Dermis microvascular lymphatic vessel endothelial cell (primary cell): ENCODE results near the gene CLIP1. TPM values are rescaled to one million over a fixed set of nuclear protein-coding genes. Genes with fewer than 3 reads are reported as not detected.
A peak's percentile ranks its signal among the peaks of the same experiment; 100 is the strongest.
"Not testable (repeated sequence)": the region's sequence is repeated elsewhere in the genome, so short reads cannot be mapped to it uniquely, and the experiment has no call there.

Source experiments
- DNase-seq, 2 donors: peaks; one replicate each; pipeline versions ENCODE4 v3.0.0 to v3.0.0-alpha.2; 2010; ENCODE audit warnings: low read depth in 2 of 2
- total RNA-seq: library from RNA; depleted of rRNA; stranded (reverse); fragments of >200 nt; gene quantifications from 2 replicates; pipeline ENCODE4 v1.2.1, GENCODE V29; 2014

CLIP1 gene
- total RNA-seq, 1 donor from 2014 or later, result 22.6 TPM

DNA sequence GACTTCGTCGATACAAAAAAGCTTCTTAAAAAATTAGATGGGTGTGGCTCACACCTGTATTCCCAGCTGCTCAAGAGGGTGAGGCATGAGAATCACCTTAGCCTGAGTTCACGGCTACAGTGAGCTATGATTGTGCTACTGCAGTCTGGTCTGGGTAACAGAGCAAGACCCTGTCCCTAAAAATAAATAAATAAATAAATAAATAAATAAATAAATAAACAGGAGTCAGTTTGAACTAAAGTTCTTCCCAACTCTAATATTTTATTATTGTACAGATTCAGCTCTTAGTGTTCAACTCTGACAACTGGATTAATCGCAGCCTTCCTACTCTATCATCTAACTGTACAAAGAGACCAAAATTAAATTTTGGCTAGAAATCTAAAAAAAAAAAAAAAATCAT, 12.7 kb upstream of the CLIP1 start:
- no peak for DNase-seq

DNA sequence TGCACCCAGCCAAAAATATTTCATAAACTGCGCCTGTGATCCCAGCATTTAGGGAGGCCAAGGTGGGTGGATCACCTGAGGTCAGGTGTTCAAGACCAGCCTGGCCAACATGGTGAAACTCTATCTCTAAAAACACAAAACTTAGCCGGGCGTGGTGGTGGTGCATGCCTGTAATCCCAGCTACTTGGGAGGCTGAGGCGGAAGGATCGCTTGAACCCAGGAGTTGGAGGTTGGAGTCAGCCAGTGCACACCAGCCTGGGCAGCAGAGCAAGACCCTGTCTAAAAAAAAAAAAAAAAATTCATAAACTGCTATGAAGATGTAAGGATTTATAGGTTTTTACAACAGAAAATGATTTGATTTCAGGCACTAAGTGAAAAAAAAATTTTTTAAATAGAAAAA, 6.6 kb upstream of the CLIP1 start:
- DNase-seq, result not testable (repeated sequence)

DNA sequence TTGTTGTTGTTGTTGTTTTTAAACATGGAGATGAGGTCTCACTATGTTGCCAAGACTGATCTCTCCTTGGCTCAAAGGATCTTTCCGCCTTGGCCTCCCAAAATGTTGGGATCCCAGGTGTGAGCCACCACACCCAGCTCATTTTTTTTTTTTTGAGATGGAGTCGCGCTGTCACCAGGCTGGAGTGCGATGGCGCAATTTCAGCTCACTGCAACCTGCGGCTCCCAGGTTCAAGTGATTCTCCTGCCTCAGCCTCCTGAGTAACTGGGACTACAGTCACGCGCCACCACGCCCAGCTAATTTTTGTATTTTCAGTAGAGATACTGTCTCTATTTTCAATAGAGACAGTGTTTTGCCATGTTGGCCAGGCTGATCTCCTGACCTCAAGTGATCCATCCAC, 4.9 kb upstream of the CLIP1 start:
- no peak for DNase-seq

DNA sequence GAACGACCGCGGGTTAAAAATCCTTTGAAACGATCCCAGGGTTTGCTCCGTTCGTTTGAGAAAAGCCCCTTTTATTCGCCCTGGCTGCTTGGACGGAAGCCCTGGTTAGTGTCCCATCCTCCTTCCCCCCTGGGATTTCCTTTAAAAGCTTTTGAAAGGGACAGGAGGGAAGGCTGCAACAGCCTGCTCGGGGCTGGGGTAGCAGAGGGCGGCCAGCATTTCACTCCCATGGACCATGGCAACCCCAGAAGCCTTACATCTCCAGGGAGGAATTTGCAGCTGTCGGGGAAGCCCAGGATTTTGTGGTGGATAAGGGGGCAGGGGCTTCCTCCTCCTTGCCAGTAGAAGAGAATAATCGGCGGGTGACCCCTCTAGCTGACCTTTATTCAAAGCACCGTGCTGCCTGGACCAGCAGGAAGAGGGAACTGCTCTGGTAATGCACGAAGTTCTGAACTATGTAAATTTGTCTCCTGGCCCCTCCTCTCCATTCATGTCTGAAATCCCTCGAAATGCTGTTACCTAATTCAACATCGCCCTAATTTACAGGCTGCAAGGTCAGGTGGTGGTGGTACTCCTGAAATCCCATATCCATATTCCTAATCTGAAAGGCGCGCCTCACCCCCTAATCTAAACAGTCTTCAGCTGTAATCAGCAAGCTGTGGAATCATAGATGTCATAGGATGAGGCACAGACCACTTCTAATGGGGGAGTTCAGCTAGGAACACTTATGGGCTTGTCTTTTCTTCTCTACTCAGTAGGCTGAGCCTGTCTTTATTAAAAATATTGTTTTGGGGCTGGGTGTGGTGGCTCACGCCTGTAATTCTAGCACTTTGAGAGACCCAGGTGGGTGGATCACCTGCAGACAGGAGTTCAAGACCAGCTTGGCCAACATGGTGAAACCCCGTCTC, 1.0 kb upstream of the CLIP1 start:
- DNase-seq, result peak in 1 of 2 donors; percentile 82

DNA sequence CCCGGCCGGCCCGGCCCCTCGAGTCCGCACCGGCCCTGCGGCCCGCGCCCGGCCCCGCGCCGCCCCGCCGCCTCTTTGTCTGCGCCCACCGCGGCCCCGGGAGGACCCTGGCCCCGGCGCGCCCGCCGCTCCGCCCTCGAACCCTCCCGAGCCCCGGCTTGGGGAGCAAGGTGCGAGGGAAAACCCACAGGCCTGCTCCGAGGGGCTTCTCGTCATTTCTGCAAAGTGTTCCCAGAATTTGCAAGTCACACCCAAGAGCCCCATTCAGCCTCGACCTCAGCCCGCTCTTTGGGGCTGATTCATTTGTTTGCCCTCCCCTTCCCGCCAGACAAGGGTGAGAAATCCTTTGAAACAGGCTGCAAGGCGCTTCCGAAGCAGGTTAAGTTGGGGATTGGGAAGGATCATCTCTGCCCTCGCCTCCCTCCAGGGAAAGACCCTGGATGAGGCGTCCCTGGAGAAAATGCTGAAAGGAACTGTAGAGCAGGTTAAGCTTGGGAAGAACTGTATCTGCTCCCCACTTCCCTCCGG, 325 bp upstream of the CLIP1 start:
- peak in 1 of 2 donors; percentile 43 for DNase-seq

DNA sequence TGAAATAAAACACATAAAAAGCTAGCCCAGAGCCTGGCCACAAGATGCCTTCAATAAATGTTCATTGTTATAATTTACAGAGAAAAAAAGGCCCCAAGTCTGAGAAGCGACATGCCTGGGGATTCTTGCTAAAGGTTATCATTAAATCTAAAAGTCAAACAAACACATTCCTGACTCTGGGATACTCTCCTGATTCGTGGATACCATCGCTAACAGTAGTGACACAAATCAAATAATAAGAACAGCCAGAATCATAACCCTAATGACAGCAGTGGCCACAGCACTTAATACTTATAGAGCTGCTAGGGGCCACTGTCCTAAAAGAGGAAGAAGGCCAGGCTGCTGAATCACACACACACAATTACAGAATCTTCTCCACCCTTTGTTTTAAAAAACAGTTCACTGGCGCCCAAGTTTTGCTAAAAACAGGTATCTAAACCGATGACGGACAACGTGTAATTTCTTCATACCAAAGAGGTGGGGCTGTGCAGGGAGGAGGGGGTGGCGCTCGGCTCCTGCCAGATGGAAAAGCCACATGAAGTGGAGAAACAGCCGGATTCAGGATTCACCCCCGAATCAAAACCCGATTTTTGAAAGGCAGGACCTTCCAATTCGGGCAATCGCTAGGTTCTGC, 1.2 kb downstream of the CLIP1 start:
- DNase-seq, result peak in 1 of 2 donors; percentile 65

DNA sequence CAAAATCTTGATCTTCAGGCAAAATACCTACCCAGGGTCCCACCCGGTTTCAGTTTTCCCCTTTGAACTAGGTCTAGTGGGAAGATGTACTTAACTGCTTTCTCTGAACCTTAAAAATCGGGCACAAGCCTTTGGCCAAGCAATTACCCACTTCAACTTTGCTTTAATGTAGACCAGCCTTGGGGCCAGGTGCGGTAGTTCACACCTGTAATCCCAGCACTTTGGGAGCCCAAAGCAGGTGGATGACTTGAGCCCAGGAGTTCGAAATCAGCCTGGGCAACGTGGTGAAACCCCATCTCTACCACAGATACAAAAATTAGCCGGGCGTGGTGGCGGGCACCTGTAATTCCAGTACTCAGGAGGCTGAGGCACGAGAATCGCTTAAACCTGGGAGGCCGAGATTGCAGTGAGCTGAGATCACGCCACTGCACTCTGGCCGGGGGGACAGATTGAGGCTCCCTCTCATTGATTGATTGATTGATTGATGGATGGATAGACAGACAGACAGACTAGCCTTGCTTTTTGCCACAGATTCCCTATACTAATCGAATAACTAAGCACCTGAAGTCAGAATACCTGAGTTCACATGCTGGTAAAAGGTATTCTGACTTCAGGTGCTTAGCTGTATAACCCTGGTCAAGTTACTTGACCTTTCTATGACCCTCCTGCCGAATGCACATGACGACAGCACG, 1.9 kb downstream of the CLIP1 start:
- DNase-seq, result no peak

DNA sequence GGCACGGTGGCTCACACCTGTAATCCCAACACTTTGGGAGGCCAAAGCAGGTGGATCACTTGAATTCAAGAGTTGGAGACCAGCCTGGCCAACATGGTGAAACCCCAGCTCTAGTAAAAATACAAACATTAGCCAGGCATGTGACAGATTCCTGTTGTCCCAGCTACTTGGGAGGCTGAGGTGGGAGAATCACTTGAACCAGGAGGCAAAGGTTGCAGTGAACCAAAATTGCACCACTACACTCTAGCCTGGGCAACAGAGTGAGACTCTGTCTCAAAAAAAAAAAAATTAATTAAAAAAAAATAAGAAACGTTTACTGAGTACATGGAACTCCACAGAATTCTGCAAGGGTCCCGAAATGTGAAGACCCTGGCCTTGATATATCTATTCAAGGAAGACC, 3.4 kb downstream of the CLIP1 start:
- DNase-seq, result not testable (repeated sequence)

DNA sequence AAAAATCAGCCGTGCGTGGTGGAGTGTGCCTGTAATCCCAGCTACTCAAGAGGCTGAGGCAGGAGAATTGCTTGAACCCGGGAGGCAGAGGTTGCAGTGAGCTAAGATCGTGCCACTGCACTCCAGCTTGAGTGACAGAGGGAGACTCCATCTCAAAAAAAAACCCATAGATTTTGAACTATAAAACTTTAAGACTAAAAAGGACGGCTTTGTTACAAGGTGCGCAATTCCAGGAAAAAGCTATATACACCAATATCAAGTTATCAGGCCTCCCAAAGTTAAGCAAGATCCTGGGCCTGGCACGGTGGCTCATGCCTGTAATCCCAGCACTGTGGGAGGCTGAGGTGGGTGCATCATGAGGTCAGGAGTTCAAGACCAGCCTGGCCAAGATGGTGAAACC, 6.8 kb downstream of the CLIP1 start:
- DNase-seq, result not testable (repeated sequence)

DNA sequence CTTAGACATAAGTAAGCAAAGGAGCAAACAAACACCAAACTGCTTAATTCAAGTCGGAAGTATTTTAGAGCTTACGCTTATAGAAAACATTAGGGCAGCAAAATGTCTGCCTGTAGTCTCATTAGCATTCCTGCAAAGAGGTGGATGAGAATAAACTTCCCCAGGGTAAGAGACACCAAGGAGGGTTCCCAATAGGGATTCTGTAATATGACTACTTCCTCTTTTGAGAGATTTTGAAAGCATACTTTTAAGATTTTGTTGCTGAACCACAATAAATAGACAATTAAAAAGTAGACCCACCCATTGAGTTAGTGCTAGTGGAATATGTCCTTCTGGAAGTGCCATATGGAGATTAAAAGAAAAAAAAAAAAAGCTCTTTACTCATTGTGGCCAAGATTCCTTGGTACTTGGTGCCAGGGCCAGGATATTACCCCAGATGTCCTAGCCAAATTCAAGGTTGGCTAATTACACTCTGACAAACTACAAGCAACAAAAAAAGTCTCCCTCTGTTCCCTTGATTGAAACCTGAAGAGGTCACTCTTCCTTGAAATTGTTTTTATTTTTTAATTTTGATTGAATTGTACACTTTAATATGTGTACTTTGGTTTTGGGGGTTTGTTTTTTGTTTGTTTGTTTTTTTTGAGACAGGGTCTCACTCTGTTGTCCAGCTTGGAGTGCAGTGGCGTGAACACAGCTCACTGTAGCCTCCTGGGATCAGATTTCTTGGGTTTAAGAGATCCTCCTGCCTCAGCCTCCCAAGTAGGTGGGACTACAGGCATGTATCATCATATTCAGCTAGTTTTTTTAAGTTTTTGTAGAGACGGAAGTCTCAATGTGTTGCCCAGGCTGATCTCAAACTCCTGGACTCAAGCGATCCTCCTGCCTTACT, 8.7 kb downstream of the CLIP1 start:
- no peak for DNase-seq

DNA sequence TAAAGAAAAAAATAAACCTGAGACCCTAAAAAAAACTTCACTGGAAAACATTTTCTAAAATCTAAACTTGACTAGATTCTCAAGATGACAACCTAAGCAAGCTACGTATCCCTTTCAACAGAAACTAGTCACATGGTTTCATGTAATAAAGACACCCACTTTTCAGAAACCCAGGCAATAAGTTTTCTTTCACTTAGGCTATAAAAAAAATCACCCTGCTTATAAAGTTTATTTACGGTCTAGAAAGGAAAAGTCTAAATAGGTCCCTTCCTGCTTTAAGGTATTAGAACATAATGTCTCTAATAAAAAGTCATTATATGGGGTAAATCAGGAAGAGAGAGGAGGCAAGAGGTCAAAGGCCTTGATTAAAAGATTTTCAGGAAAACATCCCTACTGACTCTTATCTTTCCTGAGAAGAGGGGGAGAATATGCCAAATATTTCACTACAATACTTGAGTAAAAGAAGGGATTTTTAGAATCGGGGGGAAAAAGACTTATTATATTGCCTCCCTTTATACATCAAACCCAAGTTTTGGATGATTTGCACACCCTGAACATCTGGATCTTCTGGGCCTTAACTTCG, 9.5 kb downstream of the CLIP1 start:
- DNase-seq, result peak in 1 of 2 donors; percentile 15

DNA sequence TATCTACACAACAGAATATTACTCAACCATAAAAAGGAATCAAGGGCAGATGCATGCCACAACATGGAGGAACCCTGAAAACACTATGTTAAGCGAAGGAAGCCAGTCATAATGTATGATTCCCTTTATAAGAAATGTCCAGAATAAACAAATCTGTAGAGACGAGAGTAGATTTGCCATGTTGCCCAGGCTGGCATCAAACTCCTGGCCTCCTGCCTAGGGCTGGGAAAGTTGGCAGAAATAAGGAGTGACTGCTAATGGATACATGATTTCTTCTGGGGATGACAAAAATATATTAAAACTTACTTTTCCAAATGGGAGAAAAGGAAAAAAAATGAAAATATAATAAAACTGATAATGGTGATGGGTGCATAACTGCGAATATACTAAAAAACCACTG, 10.9 kb downstream of the CLIP1 start:
- DNase-seq, result no peak

DNA sequence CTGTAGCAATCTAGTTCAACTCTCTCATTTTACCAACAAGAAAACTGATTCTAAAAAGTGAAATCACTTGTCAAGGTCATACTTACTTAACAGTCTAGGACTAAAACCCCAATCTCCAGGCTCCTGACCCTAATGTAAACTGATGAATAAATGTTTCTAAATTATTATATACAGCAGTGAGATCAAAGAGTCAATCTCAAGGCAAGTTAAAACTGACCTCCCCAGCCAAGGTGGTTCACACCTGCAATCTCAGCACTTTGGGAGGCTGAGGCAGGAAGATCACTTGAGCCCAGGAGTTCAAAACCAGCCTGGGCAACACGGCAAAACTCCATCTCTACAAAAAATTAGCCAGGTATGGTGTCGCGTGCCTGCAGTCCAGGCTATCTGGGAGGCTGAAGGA, 15.3 kb downstream of the CLIP1 start:
- DNase-seq, result no peak

DNA sequence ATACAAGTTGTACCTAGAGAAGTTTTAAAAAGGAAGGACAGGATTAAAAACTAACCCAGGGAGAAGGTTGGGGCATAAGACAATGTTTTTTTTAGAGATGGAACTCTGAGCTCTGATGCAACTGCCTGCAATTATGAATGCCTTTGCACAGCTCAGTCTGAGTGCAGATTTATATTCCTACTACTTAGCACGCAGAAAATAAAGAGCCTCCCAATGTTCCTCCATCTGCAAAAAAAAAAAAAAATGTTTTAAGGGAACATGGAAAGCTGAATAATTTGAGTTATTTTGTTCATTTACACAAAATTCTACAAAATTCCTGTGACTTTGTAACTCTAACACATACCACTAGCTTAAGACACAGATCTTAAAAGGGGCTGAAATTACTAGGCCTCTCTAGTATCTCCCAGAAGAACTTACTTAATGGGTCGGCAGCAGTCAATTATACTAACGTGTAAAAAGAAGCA, 15.7 kb downstream of the CLIP1 start:
- DNase-seq, result no peak

DNA sequence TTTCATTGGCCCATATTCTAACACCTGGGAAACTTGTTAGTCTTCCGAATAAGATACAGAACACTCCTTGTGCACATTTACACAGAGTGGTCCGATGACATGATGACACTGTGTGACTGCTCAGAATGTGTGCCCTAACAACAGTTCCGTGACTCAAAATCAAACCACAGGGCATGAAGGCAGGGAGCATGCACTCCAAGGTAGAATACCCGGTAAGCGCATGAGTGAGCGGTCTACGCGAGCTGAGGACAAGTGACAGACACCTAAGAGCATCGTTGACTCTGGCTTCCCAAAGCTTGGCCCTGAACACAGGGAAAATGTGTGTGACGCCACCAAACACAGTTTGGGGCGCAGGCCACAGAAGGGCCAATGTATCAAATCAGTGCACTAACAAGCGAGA, 18.6 kb downstream of the CLIP1 start:
- DNase-seq, result no peak

DNA sequence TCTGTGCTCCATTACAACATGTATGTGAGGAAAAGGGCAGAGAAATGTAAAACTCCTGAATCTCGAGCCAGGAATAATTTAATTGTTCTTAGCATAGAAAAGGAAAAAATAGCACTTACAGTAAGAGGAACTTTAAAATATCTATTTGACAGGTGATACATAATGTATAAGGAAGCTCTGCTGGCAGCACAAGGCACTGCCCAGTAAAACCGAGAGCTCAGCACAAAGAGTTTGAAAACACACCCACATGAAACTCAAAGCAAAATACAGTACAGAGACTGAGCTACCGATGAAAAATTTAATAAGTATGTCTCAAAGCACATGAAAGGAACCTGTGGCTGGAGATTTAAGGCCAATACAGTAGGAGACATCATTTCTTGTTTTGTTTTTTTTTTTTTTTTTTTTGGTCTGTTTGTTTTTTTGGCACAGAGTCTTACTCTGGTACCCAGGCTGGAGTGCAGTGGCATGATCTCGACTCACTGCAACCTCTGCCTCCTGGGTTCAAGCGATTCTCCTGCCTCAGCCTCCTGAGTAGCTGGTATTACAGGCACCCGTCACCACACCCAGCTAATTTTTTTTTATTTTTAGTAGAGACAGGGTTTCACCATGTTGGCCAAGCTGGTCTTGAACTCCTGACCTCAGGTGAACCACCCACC, 19.2 kb downstream of the CLIP1 start:
- no peak for DNase-seq

DNA sequence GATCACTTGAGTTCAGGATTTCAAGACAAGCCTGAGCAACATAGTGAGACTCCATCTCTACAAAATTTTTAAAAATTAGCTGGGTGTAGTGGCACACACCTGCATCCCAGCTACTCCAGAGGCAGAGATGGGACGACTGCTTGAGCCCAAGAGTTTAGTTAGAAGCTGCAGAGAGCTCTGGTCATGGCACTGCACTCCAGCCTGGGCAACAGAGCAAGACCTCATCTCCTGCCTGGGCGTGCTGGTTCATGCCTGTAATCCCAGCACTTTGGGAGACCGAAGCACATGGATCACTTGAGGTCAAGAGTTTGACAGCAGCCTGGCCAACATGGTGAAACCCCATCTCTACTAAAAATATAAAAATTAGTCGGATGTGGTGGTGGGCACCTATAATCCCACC, 20.2 kb downstream of the CLIP1 start:
- DNase-seq, result no peak

DNA sequence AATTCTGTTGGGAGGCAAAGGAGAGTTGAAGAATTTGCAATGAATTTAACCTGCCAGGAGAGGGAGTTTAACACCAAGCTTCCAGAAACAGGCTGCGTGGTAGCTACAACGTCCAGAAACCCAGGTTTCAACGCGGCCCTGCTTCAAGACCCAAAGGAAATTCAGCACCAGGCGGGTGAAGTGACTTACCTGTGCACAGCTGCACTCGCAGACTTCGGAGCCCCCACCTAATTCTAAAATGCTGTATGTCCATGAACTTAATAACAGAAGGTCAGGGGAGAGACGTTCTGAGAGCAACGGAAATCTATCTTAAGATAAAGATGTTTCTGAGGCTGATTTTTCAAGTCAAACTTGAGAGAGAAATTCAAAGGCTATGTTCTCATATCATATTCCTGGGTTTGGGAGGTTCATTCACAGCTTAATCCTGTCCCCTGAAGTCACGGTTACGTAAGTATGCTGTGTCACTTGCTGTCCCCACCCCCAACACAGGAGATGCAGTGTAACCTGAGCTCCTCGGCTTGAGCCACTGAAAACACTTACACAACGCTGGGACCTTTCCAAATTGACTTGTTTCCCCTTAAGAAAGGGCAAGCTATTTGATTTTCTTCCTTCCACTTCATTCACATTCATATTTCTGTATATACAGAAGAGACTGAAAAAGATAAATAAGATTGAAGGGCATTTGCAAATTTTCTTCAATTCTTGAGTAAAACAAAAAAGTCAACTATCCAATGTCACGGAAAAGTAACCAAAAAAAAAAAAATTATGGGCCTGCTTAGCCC, 22.7 kb downstream of the CLIP1 start:
- peak; percentile 73 to 90 for DNase-seq

DNA sequence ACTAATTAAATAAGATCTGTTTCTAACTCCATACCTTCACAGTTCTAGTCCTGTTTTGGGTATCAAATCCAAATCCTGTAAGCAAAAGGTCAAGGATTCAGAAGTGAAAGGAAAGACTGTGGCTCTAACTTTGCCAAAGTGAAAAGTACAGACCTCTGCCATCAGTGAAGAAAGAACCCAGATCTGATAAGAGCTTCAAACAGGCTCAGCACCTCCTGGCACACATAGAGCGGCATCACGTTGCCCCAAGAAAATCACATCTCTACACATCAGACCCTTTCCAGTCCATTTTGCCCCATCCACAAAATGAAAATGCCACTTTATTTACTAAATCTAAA, 23.2 kb downstream of the CLIP1 start:
- DNase-seq, result no peak
